HepG2 (cell line): ENCODE data around the gene UQCRFS1. TPM values are rescaled to one million over a fixed set of nuclear protein-coding genes. Genes with fewer than 3 reads are reported as not detected.

Source experiments
- HOXA3 ChIP-seq: sonication (generic); formaldehyde crosslinking; IDR thresholded peaks from 2 replicates; pipeline ENCODE4 v1.5.0; 2020; ENCODE audit warnings: missing genetic modification reagents
- MTA1 ChIP-seq: sonication (generic); formaldehyde crosslinking; IDR thresholded peaks from 2 replicates; pipeline ENCODE4 v1.4.0; 2020; ENCODE audit warnings: missing genetic modification reagents, mild to moderate bottlenecking, borderline replicate concordance
- MYC ChIP-seq: sonication (generic); formaldehyde crosslinking; IDR thresholded peaks from 2 replicates; pipeline ENCODE4 v1.9.0; 2021; ENCODE audit warnings: missing genetic modification reagents, borderline replicate concordance
- RAD21 ChIP-seq: fragments of 450-650 bp; formaldehyde crosslinking; IDR thresholded peaks from 2 replicates; pipeline ENCODE4 v1.5.0; 2020; ENCODE audit warnings: mild to moderate bottlenecking
- SAP130 ChIP-seq: IDR thresholded peaks from 2 replicates; pipeline ENCODE4 v1.6.1; 2016; ENCODE audit warnings: low read depth
- ZNF563 ChIP-seq: sonication (generic); formaldehyde crosslinking; IDR thresholded peaks from 2 replicates; pipeline ENCODE4 v1.8.0; 2022; ENCODE audit warnings: mild to moderate bottlenecking, moderate library complexity, missing genetic modification reagents
- polyA plus RNA-seq, 8 experiments: library from polyadenylated mRNA; depleted of rRNA in 3 of 8; stranded (reverse) in 7 of 8; unstranded in 1 of 8; fragments of >200 nt; fragmentation: Illumina TruSeq in 4 of 8; extraction: Trizol in 4 of 8; gene quantifications; 2 replicates each; pipeline versions ENCODE4 v1.2.1 to v1.2.3, GENCODE V29; 2011 to 2016; ENCODE audit warnings: low read depth in 4 of 8, missing spikeins in 1 of 8, mixed read lengths in 1 of 8; ENCODE audit not compliant: insufficient read depth in 1 of 8
- total RNA-seq, 5 experiments: library from RNA; depleted of rRNA; stranded (reverse); fragments of >200 nt; fragmentation: Illumina TruSeq; extraction: Trizol; gene quantifications; 2 replicates each; pipeline ENCODE4 v1.2.3, GENCODE V29; 2016; ENCODE audit warnings: low read depth in 1 of 5
- TF ChIP-seq, protein P1 (sequence below): sonication (generic); IDR thresholded peaks from 2 replicates; pipeline ENCODE4 v1.6.1; 2016; ENCODE audit warnings: low read depth, borderline replicate concordance
- TF ChIP-seq, protein P2 (sequence below): sonication (generic); formaldehyde crosslinking; conservative IDR thresholded peaks from 2 replicates; pipeline ENCODE4 v1.8.0; 2022; ENCODE audit warnings: mild to moderate bottlenecking, moderate library complexity, missing genetic modification reagents
- TF ChIP-seq, protein P3 (sequence below): sonication (generic); formaldehyde crosslinking; IDR thresholded peaks from 2 replicates; pipeline ENCODE4 v1.8.0; 2022; ENCODE audit warnings: missing genetic modification reagents, mild to moderate bottlenecking, borderline replicate concordance
- TF ChIP-seq, protein P4 (sequence below): sonication (generic); formaldehyde crosslinking; IDR thresholded peaks from 2 replicates; pipeline ENCODE4 v1.5.1; 2020; ENCODE audit warnings: mild to moderate bottlenecking, moderate library complexity, missing genetic modification reagents
- TF ChIP-seq, protein P5 (sequence below): sonication (generic); formaldehyde crosslinking; conservative IDR thresholded peaks from 2 replicates; pipeline ENCODE4 v1.4.0; 2020; ENCODE audit warnings: missing genetic modification reagents
- TF ChIP-seq, protein P6 (sequence below): sonication (generic); formaldehyde crosslinking; IDR thresholded peaks from 2 replicates; pipeline ENCODE4 v1.8.0; 2022; ENCODE audit warnings: low read depth, missing genetic modification reagents
- TF ChIP-seq, protein P7 (sequence below): sonication (generic); formaldehyde crosslinking; IDR thresholded peaks from 2 replicates; pipeline ENCODE4 v1.9.0; 2021; ENCODE audit warnings: missing genetic modification reagents, borderline replicate concordance

UQCRFS1 gene
- total and polyA plus RNA-seq, 2 of the 13 experiments (the other 11 are each of a cell fraction or from before 2014, with no cell fraction given): 49.5 to 51.1 TPM

DNA sequence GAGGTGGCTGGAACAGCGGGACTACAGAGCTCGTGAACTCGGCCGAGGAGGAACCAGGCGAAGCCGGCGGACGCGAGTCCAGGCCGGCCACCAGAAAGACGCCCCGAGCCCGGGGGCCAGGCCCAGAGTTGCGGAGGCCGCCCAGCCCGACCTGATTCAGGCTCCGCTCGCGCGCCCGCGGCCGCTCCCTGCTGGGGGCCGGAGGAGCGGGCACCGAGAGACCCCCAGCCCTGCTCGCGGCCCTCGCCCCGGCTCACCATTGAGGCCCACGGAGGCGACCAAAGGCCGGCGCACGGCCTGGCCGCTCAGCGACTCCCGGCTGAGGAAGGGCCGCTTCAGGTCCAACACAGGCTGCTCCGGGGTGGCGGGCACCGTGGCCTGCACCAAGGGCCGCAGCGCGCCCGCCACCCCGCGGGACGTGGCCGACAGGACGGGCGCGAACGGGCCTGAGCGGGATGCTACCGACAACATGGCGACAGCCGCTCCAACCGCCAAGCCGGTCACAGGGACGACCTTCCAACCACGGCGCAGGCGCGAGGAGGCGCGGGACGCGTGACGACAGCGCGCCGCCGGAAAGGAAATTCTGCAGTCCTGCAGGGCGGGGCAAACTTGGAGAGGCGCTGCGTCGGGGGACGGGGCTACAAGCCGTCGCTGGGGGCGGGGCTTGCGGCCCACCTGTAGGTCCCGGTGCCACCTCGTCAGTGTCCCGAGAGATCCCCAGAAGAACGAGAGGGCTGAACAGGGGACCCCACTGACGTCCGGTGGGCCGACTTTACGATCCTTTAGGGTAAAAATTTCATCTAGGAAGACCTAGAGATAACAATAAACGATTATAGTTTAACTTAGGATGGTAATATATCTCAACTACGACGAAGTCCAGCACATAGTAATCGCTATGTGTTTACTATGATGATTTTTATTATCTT lies at the start of gene UQCRFS1 (continued):
- TF ChIP-seq, protein P1, sequence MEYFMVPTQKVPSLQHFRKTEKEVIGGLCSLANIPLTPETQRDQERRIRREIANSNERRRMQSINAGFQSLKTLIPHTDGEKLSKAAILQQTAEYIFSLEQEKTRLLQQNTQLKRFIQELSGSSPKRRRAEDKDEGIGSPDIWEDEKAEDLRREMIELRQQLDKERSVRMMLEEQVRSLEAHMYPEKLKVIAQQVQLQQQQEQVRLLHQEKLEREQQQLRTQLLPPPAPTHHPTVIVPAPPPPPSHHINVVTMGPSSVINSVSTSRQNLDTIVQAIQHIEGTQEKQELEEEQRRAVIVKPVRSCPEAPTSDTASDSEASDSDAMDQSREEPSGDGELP: peak; percentile 35; the same call in 1 of the 2 replicates
- TF ChIP-seq, protein P2, sequence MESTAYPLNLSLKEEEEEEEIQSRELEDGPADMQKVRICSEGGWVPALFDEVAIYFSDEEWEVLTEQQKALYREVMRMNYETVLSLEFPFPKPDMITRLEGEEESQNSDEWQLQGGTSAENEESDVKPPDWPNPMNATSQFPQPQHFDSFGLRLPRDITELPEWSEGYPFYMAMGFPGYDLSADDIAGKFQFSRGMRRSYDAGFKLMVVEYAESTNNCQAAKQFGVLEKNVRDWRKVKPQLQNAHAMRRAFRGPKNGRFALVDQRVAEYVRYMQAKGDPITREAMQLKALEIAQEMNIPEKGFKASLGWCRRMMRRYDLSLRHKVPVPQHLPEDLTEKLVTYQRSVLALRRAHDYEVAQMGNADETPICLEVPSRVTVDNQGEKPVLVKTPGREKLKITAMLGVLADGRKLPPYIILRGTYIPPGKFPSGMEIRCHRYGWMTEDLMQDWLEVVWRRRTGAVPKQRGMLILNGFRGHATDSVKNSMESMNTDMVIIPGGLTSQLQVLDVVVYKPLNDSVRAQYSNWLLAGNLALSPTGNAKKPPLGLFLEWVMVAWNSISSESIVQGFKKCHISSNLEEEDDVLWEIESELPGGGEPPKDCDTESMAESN (CRISPR knock-in tag): peak; percentile 77; the same call in 1 of the 2 replicates
- TF ChIP-seq SAP130: peak; percentile 72
- peak; percentile 75; the same call in 1 of the 2 replicates for TF ChIP-seq MYC (CRISPR knock-in tag)
- TF ChIP-seq, protein P3, sequence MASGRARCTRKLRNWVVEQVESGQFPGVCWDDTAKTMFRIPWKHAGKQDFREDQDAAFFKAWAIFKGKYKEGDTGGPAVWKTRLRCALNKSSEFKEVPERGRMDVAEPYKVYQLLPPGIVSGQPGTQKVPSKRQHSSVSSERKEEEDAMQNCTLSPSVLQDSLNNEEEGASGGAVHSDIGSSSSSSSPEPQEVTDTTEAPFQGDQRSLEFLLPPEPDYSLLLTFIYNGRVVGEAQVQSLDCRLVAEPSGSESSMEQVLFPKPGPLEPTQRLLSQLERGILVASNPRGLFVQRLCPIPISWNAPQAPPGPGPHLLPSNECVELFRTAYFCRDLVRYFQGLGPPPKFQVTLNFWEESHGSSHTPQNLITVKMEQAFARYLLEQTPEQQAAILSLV: peak; percentile 75; the same call in 1 of the 2 replicates
- TF ChIP-seq, protein P4, sequence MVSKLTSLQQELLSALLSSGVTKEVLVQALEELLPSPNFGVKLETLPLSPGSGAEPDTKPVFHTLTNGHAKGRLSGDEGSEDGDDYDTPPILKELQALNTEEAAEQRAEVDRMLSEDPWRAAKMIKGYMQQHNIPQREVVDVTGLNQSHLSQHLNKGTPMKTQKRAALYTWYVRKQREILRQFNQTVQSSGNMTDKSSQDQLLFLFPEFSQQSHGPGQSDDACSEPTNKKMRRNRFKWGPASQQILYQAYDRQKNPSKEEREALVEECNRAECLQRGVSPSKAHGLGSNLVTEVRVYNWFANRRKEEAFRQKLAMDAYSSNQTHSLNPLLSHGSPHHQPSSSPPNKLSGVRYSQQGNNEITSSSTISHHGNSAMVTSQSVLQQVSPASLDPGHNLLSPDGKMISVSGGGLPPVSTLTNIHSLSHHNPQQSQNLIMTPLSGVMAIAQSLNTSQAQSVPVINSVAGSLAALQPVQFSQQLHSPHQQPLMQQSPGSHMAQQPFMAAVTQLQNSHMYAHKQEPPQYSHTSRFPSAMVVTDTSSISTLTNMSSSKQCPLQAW (CRISPR knock-in tag): 0 out of 2 replicates have a peak, but pooled peaks have one; percentile 39
- TF ChIP-seq, protein P5, sequence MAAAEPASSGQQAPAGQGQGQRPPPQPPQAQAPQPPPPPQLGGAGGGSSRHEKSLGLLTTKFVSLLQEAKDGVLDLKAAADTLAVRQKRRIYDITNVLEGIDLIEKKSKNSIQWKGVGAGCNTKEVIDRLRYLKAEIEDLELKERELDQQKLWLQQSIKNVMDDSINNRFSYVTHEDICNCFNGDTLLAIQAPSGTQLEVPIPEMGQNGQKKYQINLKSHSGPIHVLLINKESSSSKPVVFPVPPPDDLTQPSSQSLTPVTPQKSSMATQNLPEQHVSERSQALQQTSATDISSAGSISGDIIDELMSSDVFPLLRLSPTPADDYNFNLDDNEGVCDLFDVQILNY (CRISPR knock-in tag): peak; percentile 61; the same call in 1 of the 2 replicates
- peak; percentile 95 for TF ChIP-seq HOXA3 (CRISPR knock-in tag)
- peak; percentile 29; the same call in 1 of the 2 replicates for TF ChIP-seq MTA1 (CRISPR knock-in tag)
- TF ChIP-seq RAD21 (CRISPR knock-in tag): peak; percentile 43; the same call in 1 of the 2 replicates
- TF ChIP-seq, protein P6, sequence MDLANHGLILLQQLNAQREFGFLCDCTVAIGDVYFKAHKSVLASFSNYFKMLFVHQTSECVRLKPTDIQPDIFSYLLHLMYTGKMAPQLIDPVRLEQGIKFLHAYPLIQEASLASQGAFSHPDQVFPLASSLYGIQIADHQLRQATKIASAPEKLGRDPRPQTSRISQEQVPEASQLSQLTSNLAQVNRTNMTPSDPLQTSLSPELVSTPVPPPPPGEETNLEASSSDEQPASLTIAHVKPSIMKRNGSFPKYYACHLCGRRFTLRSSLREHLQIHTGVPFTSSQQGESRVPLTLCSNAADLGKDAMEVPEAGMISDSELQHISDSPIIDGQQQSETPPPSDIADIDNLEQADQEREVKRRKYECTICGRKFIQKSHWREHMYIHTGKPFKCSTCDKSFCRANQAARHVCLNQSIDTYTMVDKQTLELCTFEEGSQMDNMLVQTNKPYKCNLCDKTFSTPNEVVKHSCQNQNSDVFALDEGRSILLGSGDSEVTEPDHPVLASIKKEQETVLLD: peak; percentile 30; the same call in 1 of the 2 replicates
- TF ChIP-seq, protein P7, sequence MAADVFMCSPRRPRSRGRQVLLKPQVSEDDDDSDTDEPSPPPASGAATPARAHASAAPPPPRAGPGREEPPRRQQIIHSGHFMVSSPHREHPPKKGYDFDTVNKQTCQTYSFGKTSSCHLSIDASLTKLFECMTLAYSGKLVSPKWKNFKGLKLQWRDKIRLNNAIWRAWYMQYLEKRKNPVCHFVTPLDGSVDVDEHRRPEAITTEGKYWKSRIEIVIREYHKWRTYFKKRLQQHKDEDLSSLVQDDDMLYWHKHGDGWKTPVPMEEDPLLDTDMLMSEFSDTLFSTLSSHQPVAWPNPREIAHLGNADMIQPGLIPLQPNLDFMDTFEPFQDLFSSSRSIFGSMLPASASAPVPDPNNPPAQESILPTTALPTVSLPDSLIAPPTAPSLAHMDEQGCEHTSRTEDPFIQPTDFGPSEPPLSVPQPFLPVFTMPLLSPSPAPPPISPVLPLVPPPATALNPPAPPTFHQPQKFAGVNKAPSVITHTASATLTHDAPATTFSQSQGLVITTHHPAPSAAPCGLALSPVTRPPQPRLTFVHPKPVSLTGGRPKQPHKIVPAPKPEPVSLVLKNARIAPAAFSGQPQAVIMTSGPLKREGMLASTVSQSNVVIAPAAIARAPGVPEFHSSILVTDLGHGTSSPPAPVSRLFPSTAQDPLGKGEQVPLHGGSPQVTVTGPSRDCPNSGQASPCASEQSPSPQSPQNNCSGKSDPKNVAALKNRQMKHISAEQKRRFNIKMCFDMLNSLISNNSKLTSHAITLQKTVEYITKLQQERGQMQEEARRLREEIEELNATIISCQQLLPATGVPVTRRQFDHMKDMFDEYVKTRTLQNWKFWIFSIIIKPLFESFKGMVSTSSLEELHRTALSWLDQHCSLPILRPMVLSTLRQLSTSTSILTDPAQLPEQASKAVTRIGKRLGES: no peak
- TF ChIP-seq ZNF563 (CRISPR knock-in tag): peak; percentile 75; the same call in 1 of the 2 replicates
